ENCODE results near the gene SFMBT1.
A peak's percentile ranks its signal among the peaks of the same experiment; 100 is the strongest.

The SFMBT1 gene

DNA sequence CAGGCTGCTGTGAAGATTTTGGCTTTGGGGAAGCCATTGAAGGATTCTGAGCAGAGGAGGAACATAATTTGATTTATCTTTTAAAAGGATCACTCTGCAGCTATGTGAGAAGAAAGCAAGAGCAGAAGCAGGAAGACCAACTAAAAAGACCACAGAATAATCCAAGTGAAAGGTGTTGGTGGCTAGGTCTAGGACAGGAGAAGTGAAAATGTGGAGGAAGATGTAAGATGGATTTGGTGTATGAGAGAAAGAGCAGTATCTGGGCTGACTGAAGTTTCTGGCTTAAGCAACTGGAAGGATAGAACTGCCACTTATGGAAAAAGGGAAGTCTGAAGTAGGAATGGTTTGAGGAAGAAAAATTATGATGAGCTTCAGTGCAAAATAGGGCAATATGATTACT is 62.0 kb downstream of the SFMBT1 start:
- DNase-seq: no peak

DNA sequence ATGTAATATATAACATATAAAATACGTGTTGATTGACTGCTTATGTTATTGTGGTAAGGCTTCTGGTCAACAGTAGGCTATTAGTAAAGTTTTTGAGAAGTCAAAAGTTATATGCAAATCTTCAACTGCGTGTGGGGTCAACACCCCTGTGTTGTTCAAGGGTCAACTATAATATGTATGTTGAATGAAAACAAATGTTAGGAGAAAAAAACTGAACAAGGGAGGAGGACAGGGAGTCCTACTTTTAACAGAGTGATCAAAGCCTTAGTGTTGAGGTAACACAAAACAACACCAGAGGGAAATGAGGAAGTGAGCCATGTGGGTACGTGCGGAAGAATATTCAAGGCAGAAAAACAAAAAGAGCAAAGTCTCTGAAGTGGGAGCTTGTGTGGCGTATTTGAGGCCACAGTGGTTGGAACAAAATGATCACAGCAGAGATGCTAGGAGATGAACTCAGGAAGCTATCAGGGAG is 62.5 kb downstream of the SFMBT1 start:
- DNase-seq: no peak

DNA sequence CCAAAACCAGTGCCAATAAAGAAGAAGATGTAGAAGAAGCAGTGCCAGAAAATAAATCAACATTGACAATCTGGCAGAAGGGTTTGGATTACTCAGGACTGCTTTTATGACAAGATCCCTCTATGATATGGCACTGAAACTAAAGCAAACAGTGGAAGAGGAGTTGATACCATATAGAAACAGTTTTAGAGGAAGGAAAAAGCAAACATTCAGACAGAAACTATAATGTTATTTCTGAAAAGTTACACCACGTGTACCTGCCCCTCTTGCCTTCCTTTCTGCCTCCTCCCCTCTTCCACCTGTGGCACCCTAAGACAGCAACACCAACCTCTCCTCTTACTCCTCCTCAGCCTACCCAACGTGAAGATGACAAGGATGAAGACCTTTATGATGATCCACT is 63.0 kb downstream of the SFMBT1 start:
- peak in 1 of 2 experiments; percentile 47 for DNase-seq

DNA sequence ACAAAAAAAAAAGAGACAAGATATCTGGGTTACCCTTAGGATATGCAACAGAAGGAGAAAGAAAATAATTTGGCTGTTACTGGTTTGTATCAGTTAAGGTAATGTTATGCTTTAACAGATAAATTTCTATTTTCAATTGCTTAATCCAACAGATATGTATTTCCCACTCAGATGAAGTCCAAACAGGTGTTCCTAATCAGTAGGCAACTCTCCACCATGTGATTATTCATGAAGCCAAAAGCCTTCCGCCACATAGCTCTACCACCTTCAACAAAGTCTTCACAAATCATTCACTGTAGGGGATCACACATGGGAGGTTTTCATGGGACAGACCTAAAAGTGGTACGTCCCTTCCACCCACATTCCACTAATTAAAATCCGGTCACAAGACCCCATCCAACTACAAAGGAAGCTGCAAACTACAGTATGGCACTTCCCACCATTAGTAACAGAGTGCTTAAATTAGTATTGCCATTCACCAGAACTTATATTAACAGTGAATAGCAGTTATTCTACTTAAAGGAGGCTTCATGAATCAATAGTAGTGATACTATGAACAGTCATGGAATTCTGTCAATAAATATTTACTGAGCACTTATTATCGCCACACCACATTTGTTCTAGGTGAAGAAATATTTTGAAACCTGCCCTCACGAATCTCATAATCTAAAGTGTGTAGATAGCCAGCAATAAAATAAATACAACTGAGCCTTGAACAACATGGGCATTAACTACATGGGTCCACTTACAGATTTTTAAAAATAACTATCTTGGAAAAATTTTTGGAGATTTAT is 66.5 kb downstream of the SFMBT1 start:
- no peak for DNase-seq

DNA sequence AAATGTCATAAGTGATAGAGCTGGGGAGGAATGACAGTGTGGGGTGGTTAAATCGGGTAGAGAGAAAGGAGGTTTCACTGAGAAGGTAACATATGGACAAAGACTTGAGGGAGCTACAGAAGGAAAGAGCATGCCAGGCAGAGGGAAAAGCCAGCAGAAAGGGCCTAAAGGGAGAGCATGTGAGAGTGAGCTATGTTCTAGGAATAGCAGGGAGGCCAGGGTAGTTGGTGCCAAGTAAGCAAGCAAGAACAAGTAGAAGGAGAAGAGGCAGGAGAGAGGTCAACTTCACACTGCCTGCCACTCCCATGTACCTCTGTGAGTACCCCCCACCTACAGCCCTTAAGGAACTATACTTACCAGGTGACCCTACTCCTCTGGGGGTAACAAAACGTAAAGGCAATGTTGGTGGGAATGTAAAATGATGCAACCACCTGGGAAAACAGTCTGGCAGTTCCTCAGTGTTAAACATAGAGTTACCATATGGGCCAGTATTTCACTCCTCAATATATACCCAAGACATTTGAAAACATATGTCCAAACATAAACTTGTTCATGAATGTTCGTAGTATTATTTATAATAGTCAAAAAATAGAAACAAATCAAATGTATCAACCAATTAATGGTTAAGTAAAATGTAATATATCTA is 67.6 kb downstream of the SFMBT1 start:
- peak in 1 of 2 experiments; percentile 65 for DNase-seq

DNA sequence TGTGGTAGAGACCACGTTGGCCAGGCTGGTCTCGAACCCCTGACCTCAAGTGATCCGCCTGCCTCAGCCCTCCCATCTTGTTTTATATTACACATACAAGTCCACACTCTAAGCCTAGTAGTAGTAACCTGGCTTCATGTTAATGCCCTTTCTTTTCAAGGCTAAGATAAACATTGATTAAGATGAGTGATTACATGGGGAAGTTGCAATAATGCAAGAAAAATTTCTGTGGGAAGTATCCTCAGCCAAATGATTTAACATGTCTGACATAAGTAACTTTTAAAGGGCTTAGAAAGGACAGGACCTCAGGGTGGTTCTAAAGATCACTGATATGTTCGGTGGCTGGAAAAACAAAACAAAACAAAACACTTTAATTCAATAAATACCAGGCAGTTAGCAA is 72.1 kb downstream of the SFMBT1 start:
- no peak for DNase-seq

DNA sequence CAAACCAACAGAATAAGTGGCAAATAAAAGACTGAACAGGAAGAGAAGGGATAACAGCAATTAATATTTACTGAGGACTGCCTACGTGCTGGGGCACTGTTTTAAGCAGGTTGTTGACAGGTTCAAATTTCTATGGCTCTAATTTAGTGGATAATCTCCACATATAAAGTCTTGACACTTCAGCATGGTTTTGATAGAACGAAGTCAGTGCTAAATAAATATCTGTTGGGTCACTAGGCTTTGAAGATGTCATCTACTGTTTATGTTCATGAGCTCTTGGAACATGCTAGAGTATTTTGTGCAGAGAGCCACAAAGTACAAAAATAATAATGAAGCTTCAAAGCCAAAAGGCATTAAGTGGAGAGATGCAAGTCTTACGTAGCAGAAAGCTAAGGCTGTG is 74.0 kb downstream of the SFMBT1 start:
- no peak for DNase-seq

DNA sequence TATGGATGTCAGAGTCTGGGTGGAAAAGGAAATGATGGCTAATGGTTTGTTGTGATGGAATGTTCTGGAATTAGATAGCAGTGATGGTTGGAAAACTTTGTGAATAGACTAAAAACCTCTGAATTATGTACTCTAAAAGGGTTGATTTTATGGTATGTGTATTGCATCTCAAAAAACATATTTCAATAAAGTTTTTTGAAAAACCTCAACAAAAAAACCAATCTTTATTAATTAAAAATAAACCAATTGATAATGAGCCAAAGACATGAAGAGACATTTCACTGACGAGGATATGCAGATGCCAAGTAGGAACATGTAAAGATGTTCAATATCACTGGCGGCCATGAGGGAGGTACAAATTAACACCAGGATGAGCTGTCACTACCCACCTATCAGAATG is 78.5 kb downstream of the SFMBT1 start:
- no peak for DNase-seq

DNA sequence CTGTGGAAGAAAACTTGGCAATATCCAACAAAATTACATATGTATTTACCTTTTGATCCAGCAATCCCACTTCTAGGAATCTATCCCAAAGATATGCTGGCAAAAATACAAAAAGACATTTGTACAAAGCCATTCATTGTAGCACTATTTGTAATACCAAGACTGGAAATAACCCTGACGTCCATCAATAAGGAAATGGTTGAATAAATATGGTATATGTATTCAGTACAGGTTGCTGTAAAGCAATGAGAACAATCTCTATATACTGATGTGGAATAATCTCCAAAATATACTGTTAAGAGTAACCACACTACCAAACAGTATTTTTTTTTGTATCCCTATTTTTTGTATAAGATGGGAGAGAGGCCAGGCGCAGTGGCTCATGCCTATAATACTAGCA is 83.7 kb downstream of the SFMBT1 start:
- DNase-seq: no peak

DNA sequence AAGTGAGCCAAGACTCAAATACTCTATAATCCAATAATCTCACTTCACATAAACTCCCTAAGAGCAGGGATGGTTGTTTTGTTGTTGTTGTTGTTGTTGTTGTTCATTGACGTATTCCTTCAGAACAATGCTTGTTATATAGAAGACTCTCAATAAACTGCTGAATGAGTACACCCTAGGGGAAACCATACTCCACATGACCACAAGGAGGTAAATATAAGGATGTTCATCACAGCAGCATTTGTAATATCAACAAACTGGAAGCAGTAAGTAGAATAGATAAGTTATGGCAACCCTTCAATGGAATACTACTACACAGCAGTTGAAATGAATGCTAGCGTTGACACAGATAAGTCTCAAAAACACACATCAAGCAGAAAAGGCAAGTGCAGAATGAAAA is 86.1 kb downstream of the SFMBT1 start:
- DNase-seq: no peak

DNA sequence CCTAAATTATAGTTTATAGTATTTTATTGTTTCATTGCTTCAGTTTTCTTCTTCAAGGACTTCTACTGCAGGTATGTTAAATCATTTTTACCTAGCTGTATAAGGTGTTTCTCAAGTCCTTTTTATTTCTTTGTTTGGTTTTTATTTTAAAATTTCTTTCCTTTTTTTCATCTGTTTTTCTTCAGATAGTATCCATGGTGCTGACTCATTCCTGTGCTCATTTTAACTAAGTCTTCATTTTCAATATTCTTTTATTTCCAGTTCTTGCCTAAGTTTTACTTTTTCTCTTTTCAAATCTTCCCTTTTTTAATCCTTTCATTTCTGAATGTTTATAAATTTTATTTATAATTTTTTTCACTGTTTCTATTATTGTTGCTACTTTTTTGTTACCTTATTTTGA is 106.3 kb downstream of the SFMBT1 start:
- no peak for DNase-seq

DNA sequence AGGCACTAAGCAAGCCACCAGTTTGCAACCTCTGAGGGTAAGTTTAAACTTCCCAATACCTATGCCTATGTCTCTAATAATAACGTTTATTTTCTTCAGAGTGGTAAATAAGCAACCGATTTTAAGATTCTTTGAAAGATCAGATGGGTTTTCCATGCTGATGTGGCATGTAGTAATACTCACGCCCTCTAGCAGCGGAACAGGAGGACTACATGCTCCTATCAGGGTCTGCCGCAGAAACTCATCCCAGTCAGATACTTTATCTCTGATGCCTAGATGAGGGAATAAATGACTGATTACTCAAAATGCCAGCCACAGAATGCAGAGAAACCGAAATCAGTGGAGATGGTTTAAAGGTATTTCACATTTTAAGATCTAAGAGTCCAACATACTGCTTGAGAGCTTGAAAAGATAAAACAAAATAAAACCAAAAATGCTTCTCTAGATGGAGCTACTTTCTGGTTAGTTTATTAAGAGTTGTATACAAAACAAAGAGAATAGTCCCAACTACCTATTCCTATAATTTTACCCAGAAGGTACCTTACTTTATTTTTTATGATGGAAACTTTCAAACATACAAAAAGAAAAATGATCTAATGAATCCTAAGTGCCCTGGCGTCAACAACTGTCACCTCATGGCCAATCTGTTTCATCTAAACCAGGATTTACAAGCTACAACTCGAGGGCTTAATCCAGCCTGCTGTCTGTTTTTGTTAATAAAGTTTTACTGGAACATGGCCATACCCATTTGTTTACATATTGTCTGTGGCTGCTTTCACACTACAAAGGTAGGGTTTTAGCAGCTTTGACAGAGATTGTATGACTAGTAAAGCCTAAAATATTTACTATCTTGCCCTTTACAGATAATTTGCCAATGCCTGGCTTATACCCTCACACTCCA is 111.0 kb downstream of the SFMBT1 start:
- peak; percentile 1 to 51 for DNase-seq

DNA sequence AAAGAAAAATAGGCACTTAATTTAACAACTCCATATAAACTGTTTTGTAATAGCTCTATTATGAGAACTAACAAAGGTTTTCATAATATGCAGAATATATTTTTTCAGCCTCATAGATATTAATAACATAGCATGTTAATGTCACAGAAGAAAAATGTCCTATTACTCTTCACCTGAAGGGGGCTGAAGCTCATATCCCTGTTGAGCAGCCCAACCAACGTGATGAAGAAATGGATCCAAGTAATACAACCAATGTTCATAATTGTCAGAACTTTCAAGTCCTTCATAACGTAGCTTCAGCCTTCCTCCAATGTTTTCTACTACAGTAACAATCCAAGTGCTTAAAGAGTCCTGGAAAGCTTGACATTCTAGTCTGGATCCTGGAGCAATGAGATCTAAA is 114.0 kb downstream of the SFMBT1 start:
- no peak for DNase-seq

DNA sequence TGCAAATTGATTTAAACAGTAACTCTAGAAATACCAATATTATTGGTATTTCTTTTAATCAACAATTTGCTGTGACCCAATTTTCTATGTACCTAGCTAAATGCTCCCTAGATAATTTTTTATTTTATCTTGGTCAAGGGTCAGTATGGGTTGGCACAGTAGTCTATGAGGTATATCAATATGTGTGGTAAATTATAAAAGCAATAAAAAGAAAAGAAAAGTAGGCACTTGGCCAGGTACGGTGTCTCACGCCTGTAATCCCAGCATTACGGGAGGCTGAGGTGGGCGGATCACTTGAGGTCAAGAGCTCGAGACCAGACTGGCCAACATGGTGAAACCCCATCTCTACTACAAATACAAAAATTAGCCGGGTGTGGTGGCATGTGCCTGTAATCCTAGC is 114.5 kb downstream of the SFMBT1 start:
- no peak for DNase-seq

DNA sequence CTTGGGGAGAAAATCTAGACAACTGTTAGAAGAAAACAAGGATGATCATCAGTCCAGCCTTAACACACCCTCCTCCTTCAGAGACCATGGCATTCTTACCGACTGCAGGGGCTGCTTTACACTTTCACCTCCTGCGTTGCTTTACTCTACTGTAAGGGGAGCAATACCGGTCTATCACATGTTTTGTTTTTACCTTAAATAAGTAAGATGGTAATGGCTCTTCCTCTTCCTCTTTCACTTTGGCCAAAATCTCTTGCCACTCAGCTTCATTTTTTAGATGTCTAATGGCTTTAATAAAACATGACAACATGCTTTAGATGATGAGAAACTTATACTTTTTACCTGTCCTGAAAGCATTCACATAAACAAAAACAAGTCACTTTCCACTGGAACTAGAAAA is 115.1 kb downstream of the SFMBT1 start:
- no peak for DNase-seq

DNA sequence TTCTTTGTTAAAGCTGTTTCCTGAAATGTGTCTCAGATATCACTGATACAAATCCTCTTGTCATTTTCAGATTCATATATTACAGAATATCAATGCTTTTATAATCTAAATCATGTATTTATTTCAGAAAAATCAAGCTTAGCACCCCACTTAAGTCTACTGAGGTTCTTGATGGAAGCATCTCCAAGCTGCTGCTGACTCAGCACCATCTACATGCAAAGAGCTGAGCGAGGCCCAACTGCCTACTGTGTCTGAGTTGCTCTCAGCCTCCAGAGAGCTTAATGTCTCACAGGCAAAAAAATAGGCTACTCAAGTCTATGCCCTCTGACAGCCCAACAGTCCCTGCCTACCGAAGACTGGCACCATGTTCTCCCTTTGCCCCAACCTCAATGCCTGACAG is 119.3 kb downstream of the SFMBT1 start:
- DNase-seq: no peak

DNA sequence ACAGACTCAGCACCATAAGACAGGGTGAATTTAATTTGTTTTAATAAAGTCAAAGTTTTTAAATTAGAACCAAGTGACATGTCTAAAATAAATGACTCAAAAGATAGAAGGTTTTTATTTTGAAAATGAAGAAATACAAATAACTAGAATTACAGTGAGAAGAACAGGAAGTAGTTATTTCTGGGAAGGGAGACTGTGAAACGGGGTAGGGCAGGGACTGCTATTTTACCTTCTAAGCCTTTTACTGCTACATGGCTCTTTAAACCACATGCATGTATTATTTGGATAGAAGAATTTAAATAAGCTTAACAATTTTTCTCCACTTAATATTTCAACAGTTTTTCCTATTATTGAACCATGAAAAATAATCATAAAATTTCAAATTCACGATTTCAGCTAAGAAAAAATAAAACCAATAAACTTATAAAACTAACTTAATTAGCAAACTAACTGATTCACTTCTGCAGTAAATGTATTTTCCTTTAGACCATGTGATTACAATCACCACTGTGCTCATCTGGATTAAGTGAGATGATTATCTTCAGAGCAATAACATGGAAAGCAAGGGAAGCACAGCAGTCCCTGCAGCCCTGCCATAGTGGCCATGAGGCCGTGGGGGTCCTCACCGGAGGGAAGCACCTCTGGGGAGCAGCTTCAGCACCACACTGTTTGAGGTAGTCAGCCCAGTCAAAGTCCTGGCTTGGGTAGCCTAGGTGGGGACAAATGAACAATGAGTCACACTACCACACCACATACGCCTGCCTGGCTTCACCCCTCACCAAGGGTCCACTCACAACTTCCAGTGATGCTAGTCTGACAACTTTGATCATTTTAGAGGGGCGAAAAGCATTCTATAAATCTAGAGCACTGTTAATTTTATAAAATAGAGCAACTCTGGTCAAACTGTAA is 120.2 kb downstream of the SFMBT1 start:
- no peak for DNase-seq

DNA sequence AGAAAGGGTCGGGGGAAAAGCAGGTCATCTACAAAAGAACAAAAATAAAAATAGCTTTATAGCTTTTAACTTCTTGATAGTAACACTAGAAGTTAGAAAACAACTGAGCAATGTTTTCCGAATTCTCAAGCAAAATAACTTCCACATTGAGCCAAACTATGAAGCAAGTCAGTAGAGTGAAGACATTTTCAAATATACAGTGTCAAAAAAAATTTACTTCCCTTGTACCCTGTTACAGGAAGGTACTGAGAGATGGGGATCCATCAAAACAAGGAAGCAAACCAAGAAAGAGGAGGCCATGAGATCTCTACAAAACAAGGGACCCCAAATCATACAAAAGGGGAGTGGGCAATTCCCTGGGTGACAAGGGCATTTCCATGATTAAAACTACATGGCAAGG is 121.9 kb downstream of the SFMBT1 start:
- no peak for DNase-seq

DNA sequence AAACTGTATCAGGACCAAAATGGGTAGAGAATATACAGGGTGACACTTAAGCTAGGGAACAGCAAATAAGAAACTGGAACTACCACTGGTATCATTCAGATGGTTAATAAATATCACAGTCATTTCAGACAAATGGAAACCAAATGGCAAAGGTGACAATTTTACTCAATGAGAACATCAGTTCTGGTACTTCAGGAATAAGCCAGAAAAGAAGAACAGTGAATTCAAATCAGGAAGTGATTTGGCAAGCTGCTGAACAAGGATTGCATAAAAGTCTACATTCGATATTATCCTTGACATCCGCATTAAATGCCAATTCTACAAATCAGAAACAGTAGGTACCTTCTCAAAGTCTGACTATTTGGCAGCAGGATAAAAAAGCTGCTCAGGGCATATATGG is 125.0 kb downstream of the SFMBT1 start:
- no peak for DNase-seq

DNA sequence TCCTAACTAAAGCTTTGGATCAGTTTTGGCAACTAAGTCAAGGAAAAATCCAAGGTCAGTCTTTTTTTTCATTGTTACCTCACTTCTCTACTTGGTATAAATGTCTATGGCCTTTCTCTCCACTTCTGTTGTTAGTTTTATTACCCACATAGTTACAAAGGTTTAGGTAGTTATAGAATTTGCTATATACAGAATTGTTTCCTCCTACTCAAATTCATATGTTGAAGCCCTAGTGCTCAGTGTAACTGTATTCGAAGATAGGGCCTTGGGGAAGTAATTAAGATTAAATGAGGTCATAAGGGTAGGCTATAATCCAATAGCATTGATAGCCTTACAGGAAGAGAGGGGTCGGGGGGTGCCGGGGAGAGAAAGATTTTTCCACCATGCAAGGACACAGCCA is 128.8 kb downstream of the SFMBT1 start:
- no peak for DNase-seq

DNA sequence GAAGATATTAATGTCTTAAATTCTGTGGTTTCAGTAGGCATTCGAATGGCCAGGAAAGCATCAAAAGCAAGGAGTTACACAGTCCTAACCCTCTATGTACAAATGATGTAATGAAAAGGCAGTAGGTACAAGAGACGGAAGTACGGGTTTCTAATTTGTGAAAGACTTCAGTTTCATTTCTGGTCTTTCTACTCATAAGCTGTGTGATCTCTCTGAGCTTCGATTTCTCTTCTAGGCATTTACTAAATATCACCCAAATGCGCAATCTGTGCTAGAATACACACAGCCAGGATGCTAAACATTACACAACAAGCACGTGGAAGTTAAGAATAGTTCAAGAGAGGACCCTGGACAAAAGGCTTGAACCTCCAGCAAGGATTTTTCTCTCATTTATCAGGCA is 130.6 kb downstream of the SFMBT1 start:
- DNase-seq: no peak

Measured in NCI-H446 (cell line).